ENCODE measurements around the gene NDUFAF5.

NDUFAF5 gene

GRCh38 chr20:13863244-13863643, 78.4 kb downstream of the NDUFAF5 start:
- Histone ChIP-seq H3K4me1 (ENCODE audit: control insufficient read depth in 1 of 2, insufficient read depth in 1 of 2, low read depth in 1 of 2, low read length in 1 of 2) (peaks cover 36 to 69% of the 10 kb centered on the region in 2 experiments), H3K27me3 (no peaks in the 10 kb centered on the region)
- TF ChIP-seq, protein P1, sequence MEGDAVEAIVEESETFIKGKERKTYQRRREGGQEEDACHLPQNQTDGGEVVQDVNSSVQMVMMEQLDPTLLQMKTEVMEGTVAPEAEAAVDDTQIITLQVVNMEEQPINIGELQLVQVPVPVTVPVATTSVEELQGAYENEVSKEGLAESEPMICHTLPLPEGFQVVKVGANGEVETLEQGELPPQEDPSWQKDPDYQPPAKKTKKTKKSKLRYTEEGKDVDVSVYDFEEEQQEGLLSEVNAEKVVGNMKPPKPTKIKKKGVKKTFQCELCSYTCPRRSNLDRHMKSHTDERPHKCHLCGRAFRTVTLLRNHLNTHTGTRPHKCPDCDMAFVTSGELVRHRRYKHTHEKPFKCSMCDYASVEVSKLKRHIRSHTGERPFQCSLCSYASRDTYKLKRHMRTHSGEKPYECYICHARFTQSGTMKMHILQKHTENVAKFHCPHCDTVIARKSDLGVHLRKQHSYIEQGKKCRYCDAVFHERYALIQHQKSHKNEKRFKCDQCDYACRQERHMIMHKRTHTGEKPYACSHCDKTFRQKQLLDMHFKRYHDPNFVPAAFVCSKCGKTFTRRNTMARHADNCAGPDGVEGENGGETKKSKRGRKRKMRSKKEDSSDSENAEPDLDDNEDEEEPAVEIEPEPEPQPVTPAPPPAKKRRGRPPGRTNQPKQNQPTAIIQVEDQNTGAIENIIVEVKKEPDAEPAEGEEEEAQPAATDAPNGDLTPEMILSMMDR (IDR thresholded peaks at IDR 0.05): no peak

GRCh38 chr20:13865156-13865555, 80.3 kb downstream of the NDUFAF5 start:
- Histone ChIP-seq H3K9me3 (no peaks in the 10 kb centered on the region), H3K27me3 (no peaks in the 10 kb centered on the region), H3K4me1 (ENCODE audit: control insufficient read depth in 1 of 2, insufficient read depth in 1 of 2, low read depth in 1 of 2, low read length in 1 of 2) (peaks cover 55 to 78% of the 10 kb centered on the region in 2 experiments), H3K36me3 (no peaks in the 10 kb centered on the region), H3K4me3 (ENCODE audit: low read depth in 1 of 2, low read length in 1 of 2) (no peak overlapping the region), H3K27ac (peak overlapping the region; percentile 50)
- TF ChIP-seq, protein P1 (IDR thresholded peaks at IDR 0.05): no peak

More at GRCh38 chr20:13863244-13863643, 78.4 kb downstream of the NDUFAF5 start:
- Histone ChIP-seq H3K4me3 (ENCODE audit: low read depth in 1 of 2, low read length in 1 of 2) (no peak overlapping the region), H3K27ac (no peak overlapping the region), H3K36me3 (no peaks in the 10 kb centered on the region), H3K9me3 (no peaks in the 10 kb centered on the region)

- H3K4me1 ChIP-seq (ENCODE audit: control insufficient read depth in 1 of 2, insufficient read depth in 1 of 2, low read depth in 1 of 2, low read length in 1 of 2): peaks cover 58 to 82% of the 10 kb centered on the region in 2 experiments
- TF ChIP-seq, protein P1 (IDR thresholded peaks at IDR 0.05): no peak
- H3K4me3 ChIP-seq (ENCODE audit: low read depth in 1 of 2, low read length in 1 of 2): no peak overlapping the region
- H3K27ac ChIP-seq: peak overlapping the region; percentile 50
- H3K27me3 ChIP-seq: no peaks in the 10 kb centered on the region
- H3K9me3 ChIP-seq: no peaks in the 10 kb centered on the region
- no peaks in the 10 kb centered on the region for H3K36me3 ChIP-seq
These were observed 81.0 kb downstream of the NDUFAF5 start for GRCh38 chr20:13865791-13866351.

GRCh38 chr20:13868331-13868730, 83.5 kb downstream of the NDUFAF5 start:
- Histone ChIP-seq H3K9me3 (no peaks in the 10 kb centered on the region), H3K27me3 (no peaks in the 10 kb centered on the region), H3K4me3 (ENCODE audit: low read depth in 1 of 2, low read length in 1 of 2) (peak overlapping the region; percentile 27 to 31), H3K36me3 (no peaks in the 10 kb centered on the region), H3K4me1 (ENCODE audit: control insufficient read depth in 1 of 2, insufficient read depth in 1 of 2, low read depth in 1 of 2, low read length in 1 of 2) (peaks cover 56 to 68% of the 10 kb centered on the region in 2 experiments), H3K27ac (peak overlapping the region; percentile 74)
- TF ChIP-seq, protein P1 (IDR thresholded peaks at IDR 0.05): no peak

GRCh38 chr20:13870170-13870748, 85.4 kb downstream of the NDUFAF5 start:
- TF ChIP-seq, protein P1 (IDR thresholded peaks at IDR 0.05): no peak

More at GRCh38 chr20:13870170-13870748, 85.4 kb downstream of the NDUFAF5 start:
- no peaks in the 10 kb centered on the region for H3K36me3 ChIP-seq
- no peaks in the 10 kb centered on the region for H3K9me3 ChIP-seq
- H3K27me3 ChIP-seq: no peaks in the 10 kb centered on the region
- no peak overlapping the region for H3K4me3 ChIP-seq (ENCODE audit: low read depth in 1 of 2, low read length in 1 of 2)
- H3K27ac ChIP-seq: peak overlapping the region; percentile 74
- H3K4me1 ChIP-seq (ENCODE audit: control insufficient read depth in 1 of 2, insufficient read depth in 1 of 2, low read depth in 1 of 2, low read length in 1 of 2): peaks cover 49 to 54% of the 10 kb centered on the region in 2 experiments
